NCI-H446 treated with DMSO at 0.1 percent for 48 hours (cell line): ENCODE measurements around the gene KANTR.
"Not testable (repeated sequence)": the region's sequence is repeated elsewhere in the genome, so short reads cannot be mapped to it uniquely, and the experiment has no call there.

Source experiments
- DNase-seq: peaks from one replicate; lab custom pipeline; 2025; lab: John Stamatoyannopoulos, UW

Gene KANTR

GRCh38 chrX:53128097-53128749 lies 34.3 kb downstream of the KANTR start:
- DNase-seq = no peak

- no peak for DNase-seq
Measured at GRCh38 chrX:53133400-53133799, 39.5 kb downstream of the KANTR start.

- DNase-seq = no peak
Measured at GRCh38 chrX:53135581-53135980, 41.6 kb downstream of the KANTR start.

GRCh38 chrX:53153581-53153980 lies 59.6 kb downstream of the KANTR start:
- DNase-seq = no peak

GRCh38 chrX:53155512-53156206 lies 61.7 kb downstream of the KANTR start:
- no peak for DNase-seq

GRCh38 chrX:53156207-53156596 lies 62.3 kb downstream of the KANTR start:
- DNase-seq = no peak

- no peak for DNase-seq
Measured at GRCh38 chrX:53159184-53159583, 65.2 kb downstream of the KANTR start.

- no peak for DNase-seq
Measured at GRCh38 chrX:53160297-53160983, 66.5 kb downstream of the KANTR start.

- no peak for DNase-seq
Measured at GRCh38 chrX:53163436-53163835, 69.5 kb downstream of the KANTR start.

- not testable (repeated sequence) for DNase-seq
Measured at GRCh38 chrX:53164566-53164965, 70.6 kb downstream of the KANTR start.

GRCh38 chrX:53166103-53166502 lies 72.2 kb downstream of the KANTR start:
- no peak for DNase-seq

- no peak for DNase-seq
Measured at GRCh38 chrX:53171356-53171755, 77.4 kb downstream of the KANTR start.
